ENCODE results near the gene RIN3. TPM values are rescaled to one million over a fixed set of nuclear protein-coding genes. Genes with fewer than 3 reads are reported as not detected.

The RIN3 gene
- polyA plus RNA-seq, 4 donors, result 5.1 to 8.0 (median 6.8) TPM

DNA sequence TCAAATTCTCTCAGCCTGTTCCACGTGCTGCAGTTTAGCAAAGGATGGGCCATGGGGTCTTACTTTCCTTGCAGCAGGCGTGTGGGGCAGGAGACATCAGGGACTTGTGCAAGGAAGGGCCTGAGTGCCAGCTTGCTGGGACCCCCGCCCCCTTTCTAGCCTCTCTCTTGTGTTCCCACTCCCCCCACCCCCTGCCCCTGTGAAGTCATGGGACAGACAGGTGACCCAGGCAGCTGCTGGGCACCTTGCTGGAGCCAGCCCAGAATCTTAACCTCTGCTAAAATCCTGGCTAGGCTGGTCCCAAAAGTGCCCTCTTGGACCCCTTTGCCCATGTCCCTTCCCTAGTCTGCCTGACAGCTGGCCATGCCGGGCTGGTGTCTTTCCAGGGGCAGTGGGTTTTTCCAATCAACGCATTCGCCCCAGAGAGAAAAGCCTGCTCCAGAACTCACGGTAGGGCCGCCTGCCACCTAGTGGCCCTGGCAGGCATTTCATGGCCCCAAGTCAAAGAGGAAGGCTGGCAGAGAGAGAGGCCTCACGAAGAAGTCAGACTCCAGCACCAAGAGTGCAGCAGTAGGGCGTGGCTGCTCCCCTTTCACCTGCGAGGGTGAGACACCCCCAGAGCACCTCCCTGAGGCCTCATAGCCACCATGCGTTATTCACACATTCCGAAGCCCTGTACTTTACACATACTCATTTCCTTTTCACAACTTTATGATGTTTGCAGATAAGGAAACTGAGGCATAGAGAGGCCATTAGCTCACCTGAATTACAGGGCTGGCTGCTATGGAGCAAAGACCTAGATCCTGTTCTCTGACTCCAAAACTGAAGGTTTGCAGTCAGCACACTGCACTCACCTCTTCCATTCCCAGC lies 167.4 kb downstream of the RIN3 start:
- no peak for DNase-seq (ENCODE audit: low read depth in 4 of 4, low spot score in 3 of 4)

DNA sequence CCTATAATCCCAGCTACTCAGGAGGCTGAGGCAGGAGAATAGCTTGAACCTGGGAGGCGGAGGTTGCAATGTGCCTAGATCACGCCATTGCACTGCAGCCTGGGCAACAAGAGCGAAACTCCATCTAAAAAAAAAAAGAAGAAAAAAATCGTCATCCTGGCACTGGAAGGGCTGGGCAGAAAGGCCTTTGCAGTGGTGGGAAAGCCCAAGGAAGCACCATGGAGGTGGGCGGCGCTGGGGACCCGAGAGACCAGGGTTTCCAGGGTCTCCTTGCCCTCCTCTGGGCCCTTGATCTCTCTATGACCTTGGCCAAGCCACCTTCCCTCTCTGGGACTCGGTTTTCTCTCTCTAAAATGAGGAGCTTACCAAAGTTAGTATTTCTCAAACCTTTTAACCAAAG lies 169.5 kb downstream of the RIN3 start:
- DNase-seq (ENCODE audit: low read depth in 4 of 4, low spot score in 3 of 4), result no peak

GRCh38 chr14:92684801-92685560 lies 171.4 kb downstream of the RIN3 start:
- no peak for DNase-seq (ENCODE audit: low read depth in 4 of 4, low spot score in 3 of 4)

GRCh38 chr14:92685784-92686355 lies 172.3 kb downstream of the RIN3 start:
- no peak for DNase-seq (ENCODE audit: low read depth in 4 of 4, low spot score in 3 of 4)

- DNase-seq (ENCODE audit: low read depth in 4 of 4, low spot score in 3 of 4), result no peak
Observed at GRCh38 chr14:92686411-92686899, 172.9 kb downstream of the RIN3 start.

DNA sequence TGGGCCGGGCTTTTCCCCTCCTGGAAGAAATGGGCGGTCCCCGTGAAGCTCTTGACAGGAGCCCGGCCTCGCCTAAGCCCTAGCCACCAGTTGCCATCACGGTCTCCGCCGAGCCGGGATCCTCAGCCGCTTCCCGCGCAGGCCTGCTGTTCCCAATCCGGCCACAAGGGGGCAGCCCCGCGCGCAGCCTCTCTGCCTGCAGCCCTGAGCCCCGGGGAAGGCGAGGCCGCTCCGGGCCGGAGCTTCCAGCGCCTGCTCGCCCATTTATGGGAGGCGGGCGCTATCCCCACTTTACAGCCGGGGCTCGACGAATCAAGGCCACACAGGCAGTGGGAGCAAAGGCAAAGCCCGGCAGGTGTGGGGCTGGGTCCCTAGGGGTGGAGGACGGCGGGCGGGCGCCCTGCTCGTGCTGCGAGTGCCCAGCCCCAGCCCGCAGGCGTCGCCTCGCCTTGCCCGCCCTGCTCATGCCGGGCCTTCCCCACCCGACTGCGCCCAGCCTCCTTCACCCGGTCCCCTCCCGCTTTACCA lies 173.4 kb downstream of the RIN3 start:
- peak in 1 of 4 donors; percentile 36 for DNase-seq (ENCODE audit: low read depth in 4 of 4, low spot score in 3 of 4)

- no peak for DNase-seq (ENCODE audit: low read depth in 4 of 4, low spot score in 3 of 4)
Observed at GRCh38 chr14:92687681-92688433, 174.3 kb downstream of the RIN3 start.

- no peak for DNase-seq (ENCODE audit: low read depth in 4 of 4, low spot score in 3 of 4)
Observed at GRCh38 chr14:92688434-92689375, 175.1 kb downstream of the RIN3 start.

GRCh38 chr14:92690171-92691011 lies 176.8 kb downstream of the RIN3 start:
- no peak for DNase-seq (ENCODE audit: low read depth in 4 of 4, low spot score in 3 of 4)

- no peak for DNase-seq (ENCODE audit: low read depth in 4 of 4, low spot score in 3 of 4)
Observed at GRCh38 chr14:92692822-92693226, 179.2 kb downstream of the RIN3 start.

GRCh38 chr14:92693998-92694795 lies 180.6 kb downstream of the RIN3 start:
- no peak for DNase-seq (ENCODE audit: low read depth in 4 of 4, low spot score in 3 of 4)

GRCh38 chr14:92694807-92695206 lies 181.2 kb downstream of the RIN3 start:
- DNase-seq (ENCODE audit: low read depth in 4 of 4, low spot score in 3 of 4), result no peak

DNA sequence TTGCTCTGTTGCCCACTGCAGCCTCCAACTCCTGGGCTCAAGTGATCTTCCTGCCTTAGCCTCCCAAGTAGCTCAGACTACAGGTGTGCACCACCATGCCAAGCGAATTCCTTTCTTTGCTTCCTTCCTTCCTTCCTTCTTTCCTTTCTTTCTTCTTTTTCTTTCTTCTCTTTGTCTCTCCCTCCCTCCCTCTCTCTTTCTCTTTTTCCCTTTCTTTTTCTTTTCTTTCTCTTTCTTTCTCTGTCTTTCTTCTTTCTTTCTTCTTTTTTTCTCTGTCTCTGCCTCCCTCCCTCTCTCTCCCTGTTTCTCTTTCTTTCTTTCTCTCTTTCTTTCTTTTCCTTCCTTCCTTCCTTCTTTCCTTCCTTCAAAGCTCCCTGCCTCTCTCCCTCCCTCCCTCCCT lies 182.0 kb downstream of the RIN3 start:
- DNase-seq (ENCODE audit: low read depth in 4 of 4, low spot score in 3 of 4), result no peak

GRCh38 chr14:92696366-92696765 lies 182.8 kb downstream of the RIN3 start:
- DNase-seq (ENCODE audit: low read depth in 4 of 4, low spot score in 3 of 4), result no peak

DNA sequence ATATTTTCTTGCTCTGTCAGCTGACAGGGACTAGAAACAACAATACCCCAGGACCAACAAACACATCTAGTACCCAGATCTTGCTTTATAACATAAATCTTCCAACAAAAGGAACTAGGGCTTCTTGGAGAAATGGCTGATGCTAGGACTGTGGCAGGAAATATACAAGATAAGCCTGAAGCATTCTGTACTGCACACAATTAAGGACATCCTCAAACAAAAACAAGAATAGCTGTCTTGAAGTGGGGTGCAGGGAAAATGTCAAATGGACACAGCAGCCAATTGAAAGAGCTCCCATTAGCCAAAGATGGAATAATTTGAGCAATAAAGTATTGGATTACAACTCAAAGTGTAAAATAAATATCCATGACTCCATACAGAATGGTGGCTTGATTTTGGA lies 184.8 kb downstream of the RIN3 start:
- no peak for DNase-seq (ENCODE audit: low read depth in 4 of 4, low spot score in 3 of 4)

DNA sequence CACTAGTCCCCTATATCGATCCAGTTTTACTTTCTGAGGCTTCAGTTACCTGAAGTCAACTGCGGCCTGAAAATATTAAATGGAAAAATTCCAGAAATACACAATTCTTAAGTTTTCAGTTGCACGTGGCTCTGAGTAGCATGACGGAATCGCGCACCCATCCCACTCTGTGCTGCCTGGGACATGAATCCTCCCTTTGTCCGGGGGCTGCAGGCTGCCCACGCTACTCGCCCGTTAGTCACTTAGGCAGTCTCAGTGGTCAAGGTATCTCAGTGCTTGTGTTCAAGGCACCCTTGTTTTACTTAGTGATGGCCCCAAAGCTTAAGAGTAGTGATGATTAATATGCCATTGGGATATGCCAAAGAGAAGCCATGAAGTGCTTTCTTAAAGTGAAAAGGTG lies 188.2 kb downstream of the RIN3 start:
- DNase-seq (ENCODE audit: low read depth in 4 of 4, low spot score in 3 of 4), result no peak

- DNase-seq (ENCODE audit: low read depth in 4 of 4, low spot score in 3 of 4), result no peak
Observed at GRCh38 chr14:92702441-92702918, 188.9 kb downstream of the RIN3 start.

All from left renal pelvis (tissue), 4 donors.